Endothelial cell (in vitro differentiated cells): ENCODE results near the gene ARIH2. TPM values are rescaled to one million over a fixed set of nuclear protein-coding genes. Genes with fewer than 3 reads are reported as not detected.

ENCODE experiments used
- DNase-seq: peaks from one replicate; pipeline ENCODE4 v3.0.0; 2021; ENCODE audit warnings: low spot score
- H3K27ac Mint-ChIP-seq: one replicate; pipeline ENCODE4 v1.8.0; 2021; ENCODE audit warnings: mixed read lengths, inconsistent platforms; ENCODE audit not compliant: unreplicated experiment
- H3K27me3 Mint-ChIP-seq: one replicate; pipeline ENCODE4 v1.8.0; 2021; ENCODE audit warnings: mild to moderate bottlenecking, moderate library complexity, mixed read lengths, inconsistent platforms; ENCODE audit not compliant: unreplicated experiment
- H3K36me3 Mint-ChIP-seq: one replicate; pipeline ENCODE4 v1.8.0; 2021; ENCODE audit warnings: mild to moderate bottlenecking, low read depth, mixed read lengths, inconsistent platforms; ENCODE audit not compliant: unreplicated experiment
- H3K4me1 Mint-ChIP-seq: one replicate; pipeline ENCODE4 v1.8.0; 2021; ENCODE audit warnings: mild to moderate bottlenecking, mixed read lengths, inconsistent platforms; ENCODE audit not compliant: unreplicated experiment
- H3K4me3 Mint-ChIP-seq: one replicate; pipeline ENCODE4 v1.8.0; 2021; ENCODE audit warnings: mild to moderate bottlenecking, mixed read lengths, inconsistent platforms; ENCODE audit not compliant: unreplicated experiment
- H3K9me3 Mint-ChIP-seq: one replicate; pipeline ENCODE4 v1.8.0; 2021; ENCODE audit warnings: mixed read lengths, inconsistent platforms; ENCODE audit not compliant: unreplicated experiment
- total RNA-seq: library from RNA; stranded (reverse); fragmentation: NEBNext Ultra II Directional; extraction: Animal tissue kit (Norgen Biotek cat#: 25700); gene quantifications from one replicate; pipeline ENCODE4 v1.2.1, GENCODE V29; 2021; ENCODE audit not compliant: unreplicated experiment
- TF ChIP-seq, protein P1 (sequence below): fragments of 200-600 bp; sonication (generic); IDR thresholded peaks from one replicate; pipeline ENCODE4 v1.5.0; 2021; ENCODE audit warnings: antibody characterized with exemption; ENCODE audit not compliant: unreplicated experiment

ARIH2 gene
- total RNA-seq, 1 donor from 2014 or later: 57.0 TPM

DNA sequence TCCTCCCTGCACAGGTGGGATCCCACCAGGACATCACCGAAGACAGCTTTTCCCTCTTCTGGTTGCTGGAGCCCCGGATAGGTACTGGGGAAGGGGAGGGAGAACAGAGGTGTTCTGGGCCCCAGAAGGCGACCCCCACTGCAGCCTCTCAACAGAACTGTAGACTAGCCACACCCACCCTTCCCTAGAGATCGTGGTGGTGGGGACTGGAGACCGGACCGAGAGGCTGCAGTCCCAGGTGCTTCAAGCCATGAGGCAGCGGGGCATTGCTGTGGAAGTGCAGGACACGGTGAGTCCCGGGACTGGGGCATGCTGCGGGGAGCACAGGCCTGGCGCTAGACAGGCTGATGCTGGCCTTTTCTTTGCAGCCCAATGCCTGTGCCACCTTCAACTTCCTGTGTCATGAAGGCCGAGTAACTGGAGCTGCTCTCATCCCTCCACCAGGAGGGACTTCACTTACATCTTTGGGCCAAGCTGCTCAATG lies 104.1 kb downstream of the ARIH2 start:
- Mint-ChIP-seq H3K27me3 (peaks cover 15% of the 10 kb centered on the region), H3K27ac (peak overlapping the region; percentile 89), H3K36me3 (peaks cover 27% of the 10 kb centered on the region), H3K4me1 (peaks cover 18% of the 10 kb centered on the region), H3K9me3 (no peaks in the 10 kb centered on the region), H3K4me3 (peak overlapping the region; percentile 95)
- no peak for DNase-seq
- TF ChIP-seq, protein P1, sequence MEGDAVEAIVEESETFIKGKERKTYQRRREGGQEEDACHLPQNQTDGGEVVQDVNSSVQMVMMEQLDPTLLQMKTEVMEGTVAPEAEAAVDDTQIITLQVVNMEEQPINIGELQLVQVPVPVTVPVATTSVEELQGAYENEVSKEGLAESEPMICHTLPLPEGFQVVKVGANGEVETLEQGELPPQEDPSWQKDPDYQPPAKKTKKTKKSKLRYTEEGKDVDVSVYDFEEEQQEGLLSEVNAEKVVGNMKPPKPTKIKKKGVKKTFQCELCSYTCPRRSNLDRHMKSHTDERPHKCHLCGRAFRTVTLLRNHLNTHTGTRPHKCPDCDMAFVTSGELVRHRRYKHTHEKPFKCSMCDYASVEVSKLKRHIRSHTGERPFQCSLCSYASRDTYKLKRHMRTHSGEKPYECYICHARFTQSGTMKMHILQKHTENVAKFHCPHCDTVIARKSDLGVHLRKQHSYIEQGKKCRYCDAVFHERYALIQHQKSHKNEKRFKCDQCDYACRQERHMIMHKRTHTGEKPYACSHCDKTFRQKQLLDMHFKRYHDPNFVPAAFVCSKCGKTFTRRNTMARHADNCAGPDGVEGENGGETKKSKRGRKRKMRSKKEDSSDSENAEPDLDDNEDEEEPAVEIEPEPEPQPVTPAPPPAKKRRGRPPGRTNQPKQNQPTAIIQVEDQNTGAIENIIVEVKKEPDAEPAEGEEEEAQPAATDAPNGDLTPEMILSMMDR: no peak

DNA sequence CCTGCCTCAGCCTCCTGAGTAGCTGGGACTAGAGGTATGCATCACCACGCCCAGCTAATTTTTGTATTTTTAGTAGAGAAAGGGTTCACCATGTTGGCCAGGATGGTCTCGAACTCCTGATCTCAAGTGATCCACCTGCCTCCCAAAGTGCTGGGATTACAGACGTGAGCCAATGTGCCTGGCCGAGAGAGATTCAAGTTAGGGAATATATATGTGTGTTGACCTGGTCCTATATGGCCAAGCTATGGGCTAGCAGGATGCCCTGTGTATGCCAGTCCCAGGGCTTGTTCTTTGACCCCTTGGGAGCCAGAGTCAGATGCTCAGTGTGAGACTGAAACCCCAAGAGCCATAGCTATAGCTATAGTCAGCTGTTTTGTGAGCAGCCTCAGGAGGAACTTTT lies 105.1 kb downstream of the ARIH2 start:
- peaks cover 22% of the 10 kb centered on the region for H3K4me1 Mint-ChIP-seq
- no peak overlapping the region for H3K4me3 Mint-ChIP-seq
- no peak overlapping the region for H3K27ac Mint-ChIP-seq
- no peaks in the 10 kb centered on the region for H3K9me3 Mint-ChIP-seq
- no peak for DNase-seq
- H3K27me3 Mint-ChIP-seq: peaks cover 15% of the 10 kb centered on the region
- H3K36me3 Mint-ChIP-seq: peaks cover 27% of the 10 kb centered on the region
- TF ChIP-seq, protein P1: no peak

DNA sequence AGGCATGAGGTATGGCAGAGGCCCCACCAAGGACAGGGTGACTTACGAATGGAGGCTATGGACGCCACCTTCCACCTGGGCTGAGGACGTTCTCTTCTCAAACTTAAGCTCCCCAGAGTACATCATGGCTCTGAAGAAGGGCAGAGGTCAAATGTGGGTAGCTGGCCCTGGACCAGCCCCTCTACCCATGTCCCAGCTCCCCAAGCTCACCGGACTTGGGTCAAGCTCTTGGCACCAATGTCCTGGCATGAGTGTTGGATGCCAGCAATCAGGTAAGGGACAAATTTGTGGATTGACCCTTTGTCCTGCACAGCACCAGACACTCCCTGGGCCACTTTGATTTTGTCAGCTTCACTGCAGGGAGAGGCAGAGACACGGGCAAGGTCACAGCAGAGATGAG lies 105.8 kb downstream of the ARIH2 start:
- TF ChIP-seq, protein P1: no peak
- no peak for DNase-seq
- H3K9me3 Mint-ChIP-seq: no peaks in the 10 kb centered on the region
- H3K4me3 Mint-ChIP-seq: no peak overlapping the region
- H3K27me3 Mint-ChIP-seq: peaks cover 12% of the 10 kb centered on the region
- H3K27ac Mint-ChIP-seq: no peak overlapping the region
- H3K36me3 Mint-ChIP-seq: peaks cover 27% of the 10 kb centered on the region
- H3K4me1 Mint-ChIP-seq: peaks cover 20% of the 10 kb centered on the region

DNA sequence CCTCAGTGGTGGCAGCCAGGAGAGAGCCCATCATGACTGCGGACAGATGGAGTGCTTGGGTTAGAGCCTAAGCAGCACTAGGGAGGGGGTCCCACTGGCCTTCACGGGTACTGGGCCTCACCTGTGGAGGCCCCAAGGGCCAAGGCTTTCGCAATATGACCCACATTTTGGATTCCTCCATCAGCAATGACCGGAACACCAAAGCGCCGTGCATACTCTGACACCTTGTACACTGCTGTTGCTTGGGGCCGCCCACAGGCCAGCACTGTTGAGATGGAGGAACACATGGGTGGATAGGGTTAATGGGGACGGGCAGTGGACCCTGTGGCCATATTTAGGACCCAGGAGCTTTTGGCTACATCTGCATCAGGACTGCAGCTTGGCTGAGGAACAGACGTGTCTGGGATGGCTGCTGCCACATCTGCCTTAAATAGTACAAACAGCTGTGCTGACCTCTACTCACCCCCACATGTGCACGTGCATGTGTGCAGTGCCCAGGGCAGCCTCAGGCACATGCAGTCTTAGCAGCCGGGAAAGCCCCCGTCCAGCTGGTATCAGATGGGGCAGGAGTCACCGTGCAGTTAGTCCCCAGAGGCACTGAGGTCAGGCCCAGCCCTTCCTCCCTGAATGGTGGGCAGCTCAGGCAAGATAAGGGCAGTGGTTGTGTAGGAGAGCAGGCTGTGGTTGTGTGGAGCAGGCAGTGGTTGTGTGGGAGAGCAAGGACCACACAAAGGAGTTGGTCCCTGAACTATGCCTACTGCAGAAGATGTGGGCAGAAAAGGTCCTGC lies 106.6 kb downstream of the ARIH2 start:
- H3K27me3 Mint-ChIP-seq: peaks cover 8% of the 10 kb centered on the region
- no peak overlapping the region for H3K27ac Mint-ChIP-seq
- peaks cover 13% of the 10 kb centered on the region for H3K4me1 Mint-ChIP-seq
- H3K9me3 Mint-ChIP-seq: no peaks in the 10 kb centered on the region
- H3K36me3 Mint-ChIP-seq: peaks cover 27% of the 10 kb centered on the region
- DNase-seq: no peak
- no peak overlapping the region for H3K4me3 Mint-ChIP-seq
- TF ChIP-seq, protein P1: no peak
